NCI-H1694 (cell line): Measurements from ENCODE around the gene TEX264.

Experiments used
- DNase-seq: peaks from one replicate; lab custom pipeline; 2025; lab: John Stamatoyannopoulos, UW

Gene TEX264

GRCh38 chr3:51700403-51700802, 29.4 kb downstream of the TEX264 start:
- DNase-seq: no peak

DNA sequence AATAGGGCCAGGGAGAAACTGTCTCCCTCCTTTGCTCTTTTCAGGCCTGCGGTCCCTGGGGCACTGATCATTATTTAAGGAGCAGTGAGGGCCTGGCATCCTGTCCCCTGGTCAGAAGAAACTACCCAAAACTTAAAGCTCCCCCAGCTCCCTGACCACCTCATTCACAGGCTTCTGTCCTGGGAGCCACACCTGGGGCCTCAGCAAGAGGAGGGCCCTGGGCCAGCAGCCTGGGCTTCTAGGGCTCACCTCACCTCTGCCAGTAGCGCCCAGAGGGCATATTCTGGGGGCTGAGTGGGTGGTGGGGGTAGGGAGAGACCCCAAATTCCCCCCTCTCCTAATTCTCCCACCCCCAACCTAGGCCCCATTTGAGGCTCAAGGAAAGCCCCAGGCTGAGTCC, 31.1 kb downstream of the TEX264 start:
- DNase-seq: no peak

DNA sequence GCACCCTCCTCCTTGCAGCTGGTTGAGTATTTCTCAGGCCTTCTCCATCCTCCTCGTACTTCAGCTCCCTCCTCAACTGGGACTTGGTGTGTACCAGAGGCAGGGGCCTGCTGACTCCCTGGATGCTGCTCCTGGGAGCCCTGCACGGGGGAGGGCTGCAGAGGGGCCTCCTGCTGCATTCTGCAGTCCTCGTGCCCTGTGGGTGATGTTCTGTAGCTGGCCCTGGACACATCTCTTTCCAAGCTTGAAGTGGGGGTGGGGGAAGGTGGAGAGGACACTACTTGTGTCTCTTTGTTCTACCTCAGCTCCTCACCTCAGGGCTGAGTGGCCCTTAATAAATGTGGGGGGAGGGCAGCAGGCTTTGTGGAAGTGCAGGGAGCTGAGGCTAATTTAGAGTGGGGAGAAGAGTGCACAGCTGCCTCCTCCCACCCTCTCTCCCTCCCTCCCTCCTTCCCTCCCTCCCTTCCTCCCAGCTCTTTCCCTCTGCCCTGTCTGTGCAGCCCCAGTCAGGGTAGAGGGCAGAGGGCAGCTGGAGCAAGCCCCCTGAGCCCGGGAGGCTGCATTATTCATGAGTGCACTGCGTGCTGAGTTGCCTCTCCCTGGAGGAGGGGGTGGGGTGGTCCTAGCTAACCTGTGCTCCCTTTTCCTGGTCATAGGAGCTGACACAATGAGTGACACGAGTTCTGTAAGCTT, 32.2 kb downstream of the TEX264 start:
- no peak for DNase-seq

DNA sequence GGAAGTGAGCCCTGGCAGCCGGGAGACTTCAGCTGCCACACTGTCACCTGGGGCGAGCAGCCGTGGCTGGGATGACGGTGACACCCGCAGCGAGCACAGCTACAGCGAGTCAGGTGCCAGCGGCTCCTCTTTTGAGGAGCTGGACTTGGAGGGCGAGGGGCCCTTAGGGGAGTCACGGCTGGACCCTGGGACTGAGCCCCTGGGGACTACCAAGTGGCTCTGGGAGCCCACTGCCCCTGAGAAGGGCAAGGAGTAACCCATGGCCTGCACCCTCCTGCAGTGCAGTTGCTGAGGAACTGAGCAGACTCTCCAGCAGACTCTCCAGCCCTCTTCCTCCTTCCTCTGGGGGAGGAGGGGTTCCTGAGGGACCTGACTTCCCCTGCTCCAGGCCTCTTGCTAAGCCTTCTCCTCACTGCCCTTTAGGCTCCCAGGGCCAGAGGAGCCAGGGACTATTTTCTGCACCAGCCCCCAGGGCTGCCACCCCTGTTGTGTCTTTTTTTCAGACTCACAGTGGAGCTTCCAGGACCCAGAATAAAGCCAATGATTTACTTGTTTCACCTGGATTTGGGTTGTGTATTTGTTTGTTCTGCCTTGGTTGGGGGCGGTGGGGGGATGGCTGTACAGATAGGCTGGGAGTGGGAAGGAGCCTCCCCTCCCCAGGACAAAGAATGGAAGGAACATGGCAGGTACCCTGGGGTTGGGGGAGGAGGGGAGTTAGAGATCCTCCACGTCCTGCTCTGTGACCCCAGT, 32.9 kb downstream of the TEX264 start:
- DNase-seq: no peak

GRCh38 chr3:51704511-51704950, 33.5 kb downstream of the TEX264 start:
- no peak for DNase-seq

DNA sequence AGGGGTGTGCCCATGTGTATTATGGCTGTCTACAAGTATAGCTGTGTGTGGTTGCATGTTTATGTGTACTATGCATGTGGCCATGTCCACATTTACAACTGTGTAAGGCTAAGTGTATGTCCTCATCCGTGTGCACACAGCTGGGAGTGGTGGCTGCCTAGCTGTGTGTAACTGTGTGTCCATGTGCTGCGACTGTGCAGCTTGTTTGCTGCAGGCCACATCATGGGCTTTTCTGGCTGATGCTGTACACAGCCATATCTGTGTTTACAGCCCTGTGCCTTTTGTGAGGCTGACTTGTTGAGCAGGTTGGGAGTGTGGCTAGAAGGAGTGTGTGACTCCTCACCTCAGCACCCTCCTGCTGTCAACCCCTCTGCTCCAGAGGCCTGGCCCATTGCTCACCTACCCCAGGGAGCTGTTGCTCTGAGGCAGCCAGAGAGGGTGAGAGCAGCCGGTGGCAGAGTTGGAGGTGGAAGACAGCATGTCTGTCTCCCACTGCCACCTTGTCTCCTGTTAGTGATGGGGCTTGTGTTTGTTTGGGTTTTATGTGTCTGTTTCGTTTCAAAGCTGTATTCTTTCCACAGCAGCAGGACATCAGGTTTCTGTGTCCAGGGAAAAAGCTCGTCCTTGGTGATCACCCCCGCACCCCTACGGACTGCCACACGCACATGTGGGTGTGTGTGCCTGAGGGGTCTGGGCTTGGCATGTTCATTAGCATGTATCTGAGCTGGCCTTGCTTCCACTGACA, 34.4 kb downstream of the TEX264 start:
- no peak for DNase-seq

DNA sequence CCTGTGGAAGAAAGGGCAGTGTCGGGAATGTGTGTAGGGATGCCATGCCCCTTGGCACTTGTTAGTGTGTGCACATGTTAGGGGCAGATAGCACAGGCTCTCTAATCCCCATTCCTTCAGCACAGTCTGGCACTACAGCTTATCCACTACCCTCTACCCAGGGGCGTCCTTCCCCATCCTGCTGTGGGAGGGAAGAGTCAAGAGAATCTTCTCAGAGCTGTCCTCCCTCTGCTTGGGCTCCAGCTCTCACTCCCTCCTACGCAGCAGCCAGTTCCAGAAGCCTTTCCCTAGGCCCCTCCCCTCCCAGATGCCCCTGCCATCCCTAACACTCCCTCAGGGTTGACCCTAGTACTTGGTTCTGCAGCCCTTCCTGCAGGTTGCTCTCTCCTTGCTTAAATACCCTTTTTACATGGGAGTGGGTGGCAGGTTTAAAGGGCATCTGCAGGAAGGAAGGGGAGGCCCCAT, 35.0 kb downstream of the TEX264 start:
- DNase-seq: no peak

DNA sequence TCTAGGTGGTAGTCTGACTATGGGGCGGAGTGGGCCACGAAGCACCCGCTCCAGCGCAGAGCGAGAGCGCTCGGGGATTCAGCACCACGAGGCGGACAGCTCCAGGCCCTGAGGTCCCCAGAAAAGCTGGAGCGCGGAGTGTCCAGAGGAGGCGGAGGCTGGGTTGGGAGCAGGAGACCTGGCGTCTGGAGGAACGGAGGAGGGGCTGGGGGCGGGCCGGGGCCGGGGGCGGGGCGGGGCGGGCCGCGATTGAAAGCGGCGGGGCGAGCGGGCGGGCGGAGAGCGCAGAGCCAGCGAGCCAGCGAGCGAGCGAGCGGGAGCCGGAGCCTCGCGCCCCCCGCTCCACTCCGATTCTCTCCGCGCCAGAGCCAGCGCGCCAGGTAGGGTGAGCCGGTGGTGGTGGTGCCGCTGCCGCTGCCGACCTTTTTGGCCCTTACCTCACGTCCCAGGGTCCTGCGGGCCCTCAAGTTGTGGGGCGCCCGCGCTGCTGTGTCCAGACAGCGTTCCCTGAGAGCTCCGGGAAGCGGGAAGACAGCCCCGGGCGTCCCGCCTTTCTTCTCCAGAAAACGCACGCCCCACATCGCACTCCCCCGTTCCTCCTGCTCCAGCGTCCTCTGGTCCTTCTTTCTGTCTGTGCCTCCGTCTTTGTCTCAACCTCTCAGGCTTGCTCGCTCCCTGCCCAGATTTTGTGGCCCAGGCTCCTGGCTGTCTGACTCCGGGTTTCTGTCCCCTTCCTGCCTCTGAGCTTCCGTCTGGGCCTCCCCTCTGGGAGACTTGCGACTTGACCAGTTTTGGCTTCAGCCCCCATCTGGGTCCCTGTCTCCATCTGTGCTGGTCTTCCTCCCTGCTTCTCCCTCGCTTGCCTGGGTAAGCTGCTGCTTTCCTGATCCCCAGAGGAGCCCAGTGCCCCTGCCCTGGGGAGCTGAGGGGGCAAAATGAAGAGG, 36.0 kb downstream of the TEX264 start, which contains the start of gene GRM2:
Gene GRM2 (plus strand): TSS at position 281 of the 944 bp plus-strand sequence. CDS start 1,916 bp downstream, outside the sequence.
- no peak for DNase-seq

DNA sequence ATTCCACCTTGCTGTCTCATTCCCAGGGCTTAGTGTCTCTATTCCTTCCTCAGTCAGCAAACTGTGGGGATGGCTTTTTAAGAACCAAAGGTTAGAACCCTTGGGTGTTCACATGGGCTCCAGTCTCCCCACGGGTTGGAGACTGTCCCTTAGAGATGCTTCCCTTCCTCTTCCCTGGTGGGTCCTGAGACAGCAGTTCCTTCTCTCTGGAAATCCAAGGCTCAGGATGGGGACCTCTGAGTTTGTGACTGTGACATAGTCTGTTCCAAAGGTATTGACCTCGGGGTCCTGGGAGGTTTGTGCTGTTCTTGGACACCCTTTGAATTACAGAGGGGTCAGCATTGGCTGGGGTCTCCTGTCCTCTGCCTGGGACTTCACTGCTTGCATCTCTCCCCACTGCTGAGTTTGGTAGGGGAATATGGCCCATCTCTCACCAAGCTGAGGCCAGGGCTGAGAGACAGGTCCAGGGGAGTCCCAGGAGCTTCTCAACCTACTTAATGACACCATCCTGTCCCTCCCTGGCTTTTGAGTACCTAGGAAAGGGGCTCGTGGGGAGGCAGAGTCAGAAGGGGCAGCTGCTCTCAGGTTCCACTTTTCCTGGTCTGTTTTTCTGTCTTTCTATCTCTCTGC, 37.3 kb downstream of the TEX264 start:
- DNase-seq: no peak

GRCh38 chr3:51709004-51709420, 38.0 kb downstream of the TEX264 start:
- DNase-seq: no peak

GRCh38 chr3:51709675-51710074, 38.6 kb downstream of the TEX264 start:
- no peak for DNase-seq

GRCh38 chr3:51710631-51711351, 39.7 kb downstream of the TEX264 start:
- no peak for DNase-seq

- DNase-seq: no peak
These were observed 40.4 kb downstream of the TEX264 start for GRCh38 chr3:51711352-51712037.

- DNase-seq: no peak
These were observed 41.0 kb downstream of the TEX264 start for GRCh38 chr3:51712038-51712420.

GRCh38 chr3:51712511-51712931, 41.5 kb downstream of the TEX264 start:
- DNase-seq: no peak

DNA sequence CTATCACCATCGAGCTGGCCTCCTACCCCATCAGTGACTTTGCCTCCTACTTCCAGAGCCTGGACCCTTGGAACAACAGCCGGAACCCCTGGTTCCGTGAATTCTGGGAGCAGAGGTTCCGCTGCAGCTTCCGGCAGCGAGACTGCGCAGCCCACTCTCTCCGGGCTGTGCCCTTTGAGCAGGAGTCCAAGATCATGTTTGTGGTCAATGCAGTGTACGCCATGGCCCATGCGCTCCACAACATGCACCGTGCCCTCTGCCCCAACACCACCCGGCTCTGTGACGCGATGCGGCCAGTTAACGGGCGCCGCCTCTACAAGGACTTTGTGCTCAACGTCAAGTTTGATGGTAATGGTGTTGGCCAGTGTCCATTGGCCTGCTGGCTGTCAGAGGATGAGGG, 41.9 kb downstream of the TEX264 start:
- DNase-seq: no peak

GRCh38 chr3:51715231-51715976, 44.4 kb downstream of the TEX264 start:
- DNase-seq: no peak

DNA sequence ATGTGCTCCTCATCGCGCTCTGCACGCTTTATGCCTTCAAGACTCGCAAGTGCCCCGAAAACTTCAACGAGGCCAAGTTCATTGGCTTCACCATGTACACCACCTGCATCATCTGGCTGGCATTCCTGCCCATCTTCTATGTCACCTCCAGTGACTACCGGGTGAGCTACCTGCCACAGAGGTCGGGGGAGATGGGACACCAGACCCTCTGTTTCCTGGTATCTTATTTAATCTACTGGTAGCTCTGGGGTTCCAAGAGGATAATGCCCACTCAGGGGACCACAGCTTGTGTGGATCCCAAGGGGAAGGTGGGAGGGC, 44.9 kb downstream of the TEX264 start:
- DNase-seq: no peak

DNA sequence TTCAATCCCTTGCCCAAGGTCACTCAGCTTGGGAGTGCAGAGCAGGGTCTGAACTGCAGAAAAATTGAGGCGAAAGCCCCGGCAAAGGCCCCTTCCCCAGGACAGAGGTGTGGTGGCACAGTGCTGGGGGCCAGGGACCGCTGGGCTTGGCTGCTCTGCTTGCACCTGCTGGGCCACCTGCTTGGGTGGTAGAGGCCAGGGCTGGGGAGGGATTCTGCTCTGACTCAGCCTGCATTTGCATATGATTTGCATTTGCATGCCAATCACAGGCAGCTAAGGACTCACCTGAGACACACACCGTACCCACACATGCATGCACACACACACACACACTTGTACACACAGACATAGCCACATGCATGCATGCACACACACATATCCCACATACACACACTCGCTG, 45.8 kb downstream of the TEX264 start:
- no peak for DNase-seq
